Posterior cingulate gyrus (tissue), 11 donors: ENCODE data around the gene OAS2.

ENCODE experiments used
- DNase-seq, 10 donors: peaks; one replicate each; pipeline versions ENCODE4 v3.0.0 to v3.0.0-alpha.2; 2020 to 2021; ENCODE audit warnings: mixed read lengths in 3 of 10
- intact Hi-C: fragments of 100-400 bp; cut with DNase I; formaldehyde crosslinking; loops from one replicate; pipeline ENCODE4 v1.15.1; 2023

Gene OAS2

DNA sequence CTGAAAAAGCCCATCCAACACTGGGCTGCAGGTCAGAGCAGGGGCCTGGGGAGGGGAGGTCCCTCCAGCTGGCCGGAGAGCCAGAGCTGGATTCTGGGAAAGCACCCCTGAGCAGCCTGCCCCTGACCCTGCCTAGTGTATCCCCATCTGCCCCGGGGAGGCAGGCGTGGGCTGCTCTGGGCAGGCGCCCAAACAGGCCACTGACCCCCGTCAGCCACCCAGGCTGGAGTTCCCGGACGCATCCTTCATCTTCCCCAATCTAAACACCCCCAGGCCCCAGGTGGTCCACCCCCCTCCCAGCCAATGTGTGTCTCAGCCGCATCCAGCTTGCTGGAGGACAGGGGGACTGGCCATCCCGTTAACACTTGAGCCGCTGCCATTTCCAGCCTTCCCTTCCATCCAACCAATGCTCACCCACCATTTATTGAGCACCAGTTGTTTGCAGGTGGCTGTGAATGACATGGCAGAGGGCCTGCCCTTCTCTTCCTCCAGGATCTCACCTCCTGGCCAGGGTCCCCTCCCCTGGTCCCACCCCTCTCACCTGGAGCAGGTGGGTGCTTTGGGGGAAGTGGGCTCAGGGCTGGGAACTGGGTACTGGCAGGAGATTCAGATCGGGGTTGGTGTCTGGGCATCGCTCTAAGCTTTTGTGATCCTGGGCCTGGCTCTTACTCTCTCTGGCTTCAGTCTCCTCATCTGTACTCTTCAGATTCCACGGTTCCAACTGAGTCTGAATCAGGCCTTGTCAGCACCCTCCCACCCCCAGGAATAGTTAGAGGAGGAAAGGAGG, 77.5 kb downstream of the OAS2 start:
- no peak for DNase-seq
- intact Hi-C loops, result no loop called here

DNA sequence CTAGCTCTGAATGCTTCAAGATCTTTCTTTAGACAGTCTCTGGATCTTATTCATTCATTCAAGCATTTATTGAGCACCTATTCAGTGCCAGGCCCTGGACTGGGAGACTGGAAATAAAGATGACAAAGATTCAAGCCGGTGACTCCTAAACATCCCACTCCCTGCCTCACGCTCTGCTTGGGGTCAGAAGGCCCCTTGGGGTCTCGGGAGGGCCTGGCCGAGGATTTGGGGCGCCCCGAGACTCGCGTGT, 78.0 kb downstream of the OAS2 start:
- DNase-seq, result no peak
- intact Hi-C loops, result no loop called here

DNA sequence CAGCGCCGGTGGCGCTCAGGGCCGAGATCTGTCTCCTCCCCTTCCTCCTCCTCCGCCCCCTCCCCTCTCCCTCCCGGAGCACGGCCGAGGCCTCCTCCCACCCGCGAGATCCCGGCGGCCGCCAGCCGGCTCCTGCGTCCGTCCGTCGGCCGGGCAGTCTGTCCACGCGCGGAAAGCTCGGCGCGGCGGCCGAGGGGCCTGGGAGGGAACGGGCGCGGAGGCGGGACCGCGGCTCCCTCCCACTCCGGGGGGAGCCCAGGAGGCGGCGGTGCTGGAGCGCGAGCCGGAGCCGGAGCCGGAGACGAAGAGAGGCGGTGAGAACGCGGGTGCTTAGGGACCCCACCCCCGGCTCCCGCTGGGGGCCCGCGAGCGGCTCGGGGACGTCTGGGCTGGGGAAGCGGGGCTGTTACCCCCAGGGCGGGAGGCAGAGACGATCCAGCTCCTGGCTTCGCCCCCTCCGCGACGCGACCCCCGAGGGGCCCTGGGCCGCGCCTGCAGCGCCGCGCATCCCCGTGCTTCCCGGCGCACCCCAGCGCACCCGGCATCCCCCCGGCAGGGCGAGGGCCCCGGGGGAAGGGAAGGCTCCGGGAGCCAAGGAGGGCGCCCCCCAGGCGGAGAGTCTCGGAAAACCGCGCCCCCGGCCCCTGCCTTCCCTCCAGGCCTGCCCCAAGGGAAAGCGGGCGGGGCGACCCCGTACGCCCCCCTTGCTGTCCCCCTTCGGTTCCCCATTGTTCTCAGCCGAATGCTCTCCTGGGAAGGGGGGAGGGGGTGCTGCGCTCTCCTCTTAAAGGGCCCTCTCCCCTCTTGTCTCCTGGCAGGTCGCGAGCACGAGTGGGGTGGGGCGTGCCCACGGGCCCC, 78.5 kb downstream of the OAS2 start, which contains the start of gene DTX1:
DTX1 (plus strand) TSS at position 100 of the 858 bp plus-strand sequence. CDS start 1,463 bp downstream, outside the sequence.
- intact Hi-C loops, result no loop called here
- peak in 9 of 10 donors; percentile 42 to 94 (median 57) for DNase-seq

DNA sequence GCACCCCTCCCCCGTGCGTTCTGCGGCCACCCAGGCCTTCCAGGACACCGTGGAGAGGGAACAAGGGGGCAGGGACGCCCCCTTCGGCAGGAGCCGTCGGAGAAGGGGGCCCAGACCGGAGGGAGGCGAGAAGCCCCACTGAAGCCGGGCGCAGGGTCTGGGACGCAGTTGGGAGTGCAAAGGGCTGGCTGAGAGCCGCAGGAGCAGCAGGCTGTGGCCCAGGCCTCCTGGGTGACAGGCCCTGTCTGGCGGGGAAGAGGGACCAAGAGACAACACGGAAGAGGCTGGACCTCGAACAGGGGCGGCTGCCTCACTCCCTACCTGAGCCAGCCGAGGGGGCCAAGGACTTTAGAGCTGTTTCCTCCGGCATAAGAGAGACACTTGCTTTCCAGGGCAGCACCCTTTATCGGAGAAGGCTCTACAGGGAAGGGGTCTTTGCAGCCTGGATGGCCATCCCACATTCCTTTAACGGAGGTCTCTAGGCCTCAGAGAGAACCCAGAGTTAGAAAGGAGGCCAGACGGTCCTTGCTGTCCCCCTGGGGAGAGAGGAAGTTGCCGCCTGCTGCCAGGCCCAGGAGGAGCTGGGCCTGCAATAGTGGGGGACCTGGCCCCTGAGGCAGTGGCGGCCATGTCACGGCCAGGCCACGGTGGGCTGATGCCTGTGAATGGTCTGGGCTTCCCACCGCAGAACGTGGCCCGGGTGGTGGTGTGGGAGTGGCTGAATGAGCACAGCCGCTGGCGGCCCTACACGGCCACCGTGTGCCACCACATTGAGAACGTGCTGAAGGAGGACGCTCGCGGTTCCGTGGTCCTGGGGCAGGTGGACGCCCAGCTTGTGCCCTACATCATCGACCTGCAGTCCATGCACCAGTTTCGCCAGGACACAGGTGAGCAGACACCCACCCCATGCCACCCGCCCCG, 79.5 kb downstream of the OAS2 start:
- intact Hi-C loops, result no loop called here
- DNase-seq, result peak in 3 of 10 donors; percentile 36 to 85 (median 75)

DNA sequence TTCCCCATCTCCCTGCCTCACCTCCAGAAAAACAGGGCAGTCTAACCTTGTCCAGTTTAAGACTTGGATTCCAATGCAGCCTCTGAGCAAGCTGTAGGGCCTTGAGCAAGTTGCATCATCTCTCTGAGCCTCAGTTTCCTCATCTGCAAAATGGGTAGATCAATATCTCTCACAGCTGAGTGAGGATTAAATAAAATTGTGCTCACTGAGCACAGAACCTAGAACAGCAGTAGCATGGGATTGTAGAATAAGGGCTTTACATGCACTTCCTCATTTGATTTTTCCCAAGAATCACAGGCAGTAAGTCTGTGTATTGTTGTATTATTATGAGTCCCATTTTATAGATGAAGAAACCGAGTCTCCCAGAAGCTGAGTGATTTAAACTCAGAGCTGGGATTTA, 80.2 kb downstream of the OAS2 start:
- DNase-seq, result no peak
- intact Hi-C loops, result no loop called here

DNA sequence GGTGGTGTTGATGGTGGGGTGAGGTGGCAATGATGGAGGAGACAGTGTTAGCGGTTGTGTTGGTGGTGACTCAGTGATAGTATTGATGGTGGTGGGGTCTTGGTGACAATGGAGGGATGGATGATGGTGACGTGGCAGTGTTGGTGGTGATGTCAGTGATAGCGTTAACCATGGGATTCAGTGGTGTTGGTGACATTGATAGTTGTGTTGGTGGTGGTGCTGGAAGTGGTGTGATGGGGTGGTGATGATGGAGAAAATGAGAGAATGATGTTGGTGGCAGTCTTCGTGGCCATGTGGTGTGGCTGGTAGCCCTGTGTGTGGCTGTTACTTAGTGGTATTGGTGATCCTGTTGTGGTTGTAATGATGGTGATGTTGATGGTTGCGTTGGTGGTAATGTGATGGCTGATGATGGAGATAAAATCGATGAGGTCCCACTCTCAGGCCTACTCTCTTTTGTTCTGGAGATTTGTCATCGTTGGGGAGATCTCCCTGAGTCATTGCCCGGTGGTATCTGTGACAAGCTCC, 80.8 kb downstream of the OAS2 start:
- peak in 1 of 10 donors; percentile 19 for DNase-seq
- intact Hi-C loops, result no loop called here

DNA sequence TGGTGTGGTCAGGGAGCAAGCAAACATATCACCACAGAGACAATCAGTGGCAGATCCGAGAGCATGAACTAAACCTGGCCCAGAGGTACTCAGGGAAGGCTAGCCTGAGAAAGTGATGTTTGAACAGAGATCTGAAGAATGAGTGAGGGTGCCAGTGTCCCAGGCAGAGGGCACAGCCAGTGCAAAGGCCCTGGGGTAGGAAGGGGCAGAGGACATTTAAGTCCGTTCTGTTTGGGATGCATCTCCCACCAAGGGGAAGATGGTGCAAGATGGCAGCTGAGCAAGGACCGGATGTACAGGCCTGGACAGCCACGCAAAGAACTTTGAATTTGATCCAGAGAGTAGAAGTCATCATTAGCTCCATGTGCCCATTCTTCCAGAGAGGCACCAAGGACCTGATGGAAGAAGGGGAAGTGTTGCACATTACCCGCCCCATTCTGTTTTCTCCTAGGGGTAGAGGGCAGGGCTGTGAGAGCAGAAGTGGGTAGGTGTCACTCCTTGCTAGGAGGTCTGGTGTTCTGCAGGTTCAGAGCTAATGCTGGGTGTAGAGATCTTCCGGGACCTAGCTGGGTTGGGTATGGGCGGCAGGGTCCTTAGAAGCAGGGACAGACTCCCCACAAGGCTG, 82.1 kb downstream of the OAS2 start:
- peak in 1 of 10 donors; percentile 63 for DNase-seq
- intact Hi-C loops, result no loop called here

DNA sequence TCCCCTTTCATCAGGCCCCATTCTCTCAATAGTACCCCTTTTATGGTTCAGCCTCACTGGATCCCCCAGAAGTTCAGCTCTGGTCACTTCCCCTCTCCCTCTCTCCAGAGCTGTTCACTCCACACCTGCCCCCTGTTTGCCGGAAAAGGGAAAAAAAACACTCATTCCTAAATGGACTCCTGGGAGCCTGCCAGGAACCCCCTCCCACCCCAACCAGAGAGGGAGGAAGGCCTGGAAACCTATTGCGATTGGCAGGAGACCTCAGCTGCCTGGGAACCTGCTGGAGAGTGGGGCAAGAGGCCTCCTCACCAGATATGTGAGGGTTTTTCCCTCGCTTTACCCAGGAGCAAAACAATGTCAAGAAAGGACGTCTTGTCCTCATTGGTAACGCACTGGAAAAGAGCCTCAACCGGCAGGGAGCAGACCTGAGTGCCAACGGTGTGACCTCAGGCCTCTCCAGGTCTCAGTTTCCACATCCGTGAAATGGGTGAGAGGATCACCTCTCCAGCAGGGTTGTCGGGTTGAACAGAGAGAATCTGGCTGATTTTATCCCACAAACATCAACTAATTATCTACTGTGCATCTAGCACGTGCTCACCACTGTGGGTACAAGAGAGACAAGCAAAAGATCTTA, 82.9 kb downstream of the OAS2 start:
- intact Hi-C loops, result no loop called here
- peak in 1 of 10 donors; percentile 69 for DNase-seq
